SK-N-SH (cell line): Measurements from ENCODE around the gene SHKBP1. TPM values are rescaled to one million over a fixed set of nuclear protein-coding genes. Genes with fewer than 3 reads are reported as not detected.

Experiments used
- CTCF ChIA-PET: fragments of 300-600, 350-600 bp; formaldehyde crosslinking; extraction: SDS; loops from one replicate; lab custom pipeline; 2021; lab: Yijun Ruan, JAX
- POLR2A ChIA-PET: fragments of 350-600 bp; sonication (Branson Sonifier 250); formaldehyde crosslinking; extraction: SDS; loops from one replicate; lab custom pipeline; 2020; ENCODE audit warnings: antibody characterized with exemption, inconsistent platforms; lab: Yijun Ruan, JAX
- DNase-seq: peaks from one replicate; pipeline ENCODE4 v3.0.0; 2012
- H2AFZ ChIP-seq: fragments of 200-600 bp; sonication (generic); 2 replicates; pipeline ENCODE4 v1.8.1; 2016; ENCODE audit warnings: antibody characterized with exemption, mild to moderate bottlenecking, low read depth
- H3F3A ChIP-seq: fragments of 200-600 bp; sonication (generic); replicated peaks from 2 replicates; pipeline ENCODE3; 2016; ENCODE audit warnings: antibody characterized with exemption, mild to moderate bottlenecking; ENCODE audit not compliant: insufficient read depth
- H3K27ac ChIP-seq, 2 experiments: fragments of 200-500 bp in 1 of 2; fragments of 200-600 bp in 1 of 2; sonication (Bioruptor generic) in 1 of 2; sonication (generic), shearing (Covaris generic) in 1 of 2; 2 replicates each; pipeline versions ENCODE4 v1.5.1 to v1.6.1; 2014 to 2016; ENCODE audit warnings: low read depth in 2 of 2, inconsistent platforms in 1 of 2, low read length in 1 of 2, mild to moderate bottlenecking in 1 of 2, mixed read lengths in 1 of 2
- H3K27me3 ChIP-seq: fragments of 200-600 bp; sonication (generic), shearing (Covaris generic); 2 replicates; pipeline ENCODE4 v1.6.1; 2016; ENCODE audit warnings: mixed run types; ENCODE audit not compliant: insufficient read depth
- H3K36me3 ChIP-seq, 2 experiments: fragments of 200-500 bp in 1 of 2; fragments of 200-600 bp in 1 of 2; sonication (Bioruptor generic) in 1 of 2; sonication (generic) in 1 of 2; replicated peaks in 1 of 2; 2 replicates each; pipeline versions ENCODE3 to v1.5.1; 2014 to 2016; ENCODE audit warnings: low read length in 1 of 2, mild to moderate bottlenecking in 1 of 2; ENCODE audit not compliant: insufficient read depth in 2 of 2, control insufficient read depth in 1 of 2
- H3K4me1 ChIP-seq, 2 experiments: fragments of 200-500 bp in 1 of 2; fragments of 200-600 bp in 1 of 2; sonication (Bioruptor generic) in 1 of 2; sonication (generic), shearing (Covaris generic) in 1 of 2; 2 replicates each; pipeline versions ENCODE4 v1.5.1 to v1.6.1; 2014 to 2016; ENCODE audit warnings: low read depth in 1 of 2, low read length in 1 of 2, mixed run types in 1 of 2; ENCODE audit not compliant: insufficient read depth in 2 of 2, control insufficient read depth in 1 of 2
- H3K4me2 ChIP-seq: fragments of 200-600 bp; sonication (generic), shearing (Covaris generic); 2 replicates; pipeline ENCODE4 v1.6.1; 2017; ENCODE audit warnings: mixed run types
- H3K4me3 ChIP-seq, 2 experiments: fragments of 200-500 bp in 1 of 2; fragments of 200-600 bp in 1 of 2; sonication (Bioruptor generic) in 1 of 2; sonication (generic), shearing (Covaris generic) in 1 of 2; 2 replicates each; pipeline versions ENCODE4 v1.5.1 to v1.8.1; 2014 to 2016; ENCODE audit warnings: low read depth in 2 of 2, inconsistent platforms in 1 of 2, low read length in 1 of 2, mild to moderate bottlenecking in 1 of 2, mixed read lengths in 1 of 2, moderate library complexity in 1 of 2
- H3K79me2 ChIP-seq: fragments of 200-600 bp; sonication (generic); 2 replicates; pipeline ENCODE4 v1.8.1; 2017; ENCODE audit warnings: mild to moderate bottlenecking; ENCODE audit not compliant: insufficient read depth
- H3K9ac ChIP-seq: fragments of 200-600 bp; sonication (generic); 2 replicates; pipeline ENCODE4 v1.6.1; 2017; ENCODE audit warnings: mixed run types
- H3K9me2 ChIP-seq: fragments of 200-600 bp; sonication (generic); 2 replicates; pipeline ENCODE4 v1.6.1; 2017; ENCODE audit warnings: mixed run types
- H3K9me3 ChIP-seq: fragments of 200-600 bp; sonication (generic); 2 replicates; pipeline ENCODE4 v1.6.1; 2017; ENCODE audit warnings: mixed run types, mild to moderate bottlenecking, moderate library complexity
- H4K20me1 ChIP-seq: fragments of 200-600 bp; sonication (generic); 2 replicates; pipeline ENCODE4 v1.6.1; 2017; ENCODE audit warnings: mild to moderate bottlenecking, mixed run types; ENCODE audit not compliant: insufficient read depth
- CHD2 ChIP-seq: fragments of 150-350 bp; IDR thresholded peaks from 2 replicates; pipeline ENCODE4 v1.6.1; 2018; ENCODE audit warnings: low read length; ENCODE audit not compliant: partially characterized antibody
- EZH2phosphoT487 ChIP-seq: fragments of 200-600 bp; sonication (generic); IDR thresholded peaks from 2 replicates; pipeline ENCODE4 v1.6.1; 2017; ENCODE audit warnings: low read depth, mixed run types, mild to moderate bottlenecking, antibody characterized with exemption, moderate library complexity, borderline replicate concordance
- FOXJ3 ChIP-seq: sonication (generic); formaldehyde crosslinking; IDR thresholded peaks from 2 replicates; pipeline ENCODE4 v1.5.1; 2020; ENCODE audit warnings: mild to moderate bottlenecking, missing genetic modification reagents
- MXI1 ChIP-seq: IDR thresholded peaks from 2 replicates; pipeline ENCODE4 v1.6.1; 2012; ENCODE audit warnings: mild to moderate bottlenecking, low read depth, low read length, improper control_type of control experiment
- NRF1 ChIP-seq: IDR thresholded peaks from 2 replicates; pipeline ENCODE4 v1.6.1; 2012; ENCODE audit warnings: low read depth, mild to moderate bottlenecking, low read length
- RFX5 ChIP-seq: IDR thresholded peaks from 2 replicates; pipeline ENCODE4 v1.6.1; 2012; ENCODE audit warnings: mild to moderate bottlenecking, improper control_type of control experiment, low read length
- RXRA ChIP-seq: IDR thresholded peaks from 2 replicates; pipeline ENCODE4 v1.4.0; 2012; ENCODE audit warnings: low read depth, mild to moderate bottlenecking, borderline replicate concordance
- TCF12 ChIP-seq: IDR thresholded peaks from 2 replicates; pipeline ENCODE4 v1.4.0; 2012
- WGBS: methylation state at CpG from one replicate; pipeline ENCODE4 v1.1.6; 2017; ENCODE audit warnings: low lambda C conversion rate; 5-methylcytosine and 5-hydroxymethylcytosine counted together
- polyA plus RNA-seq, 3 experiments: library from polyadenylated mRNA; depleted of rRNA; stranded (reverse); fragments of >200 nt; gene quantifications; 2 replicates each; pipeline ENCODE4 v1.2.3, GENCODE V29; 2012
- TF ChIP-seq, protein P1 (sequence below): fragments of 200-600 bp; sonication (generic); IDR thresholded peaks from 2 replicates; pipeline ENCODE4 v1.6.1; 2017; ENCODE audit warnings: antibody characterized with exemption, mild to moderate bottlenecking, moderate library complexity
- TF ChIP-seq, protein P2 (sequence below): IDR thresholded peaks from 2 replicates; pipeline ENCODE4 v1.6.1; 2012; ENCODE audit warnings: mild to moderate bottlenecking, low read depth, low read length, moderate library complexity
- TF ChIP-seq, protein P3 (sequence below): IDR thresholded peaks from 2 replicates; pipeline ENCODE4; 2012

The SHKBP1 gene
- polyA plus RNA-seq, 1 of the 3 experiments (the other 2 are of a cell fraction): 62.7 TPM

DNA sequence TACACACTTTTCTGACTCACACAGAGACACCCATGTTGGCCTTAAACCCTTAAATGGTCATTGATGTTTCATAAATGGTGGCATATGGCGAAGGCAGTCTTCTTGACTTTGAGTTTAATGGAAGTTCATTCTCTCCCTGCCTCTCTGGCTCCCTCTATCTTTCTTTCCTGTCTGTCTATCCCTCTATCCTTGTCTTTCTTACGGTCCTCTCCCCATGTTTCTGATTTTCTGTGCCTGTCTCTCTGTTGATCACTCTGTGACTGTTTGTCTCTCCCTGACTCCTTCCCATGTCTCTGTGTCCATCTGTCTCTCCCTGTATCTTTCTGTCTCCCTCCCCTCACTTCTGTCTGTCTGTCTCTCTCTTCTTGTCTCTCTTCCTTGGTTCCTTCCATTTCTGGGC is 43.2 kb upstream of the SHKBP1 start:
- DNase-seq: no peak
- Histone ChIP-seq H4K20me1 (no peaks in the 10 kb centered on the region), H3K4me3 (no peak overlapping the region), H3K4me1 (peaks cover 0 to 11% of the 10 kb centered on the region in 2 experiments; a peak in 1 of 4 replicates), H3K9me2 (no peaks in the 10 kb centered on the region), H2AFZ (no peak overlapping the region), H3K36me3 (no peaks in the 10 kb centered on the region), H3K9me3 (no peaks in the 10 kb centered on the region), H3F3A (no peaks in the 10 kb centered on the region), H3K79me2 (no peaks in the 10 kb centered on the region), H3K9ac (no peak overlapping the region), H3K4me2 (no peak overlapping the region), H3K27ac (no peak overlapping the region), H3K27me3 (no peaks in the 10 kb centered on the region)
- WGBS: 77% methylated on average over 2 of the region's 2 CpGs
- ChIA-PET CTCF (interaction anchor here (2.4 to 2.5 kb wide), 3 partner anchors 10 to 101 kb away, joined by 10 to 18 read pairs (median 14); no protein-coding TSS in a partner anchor), POLR2A (no interaction called here)
- TF ChIP-seq CHD2: no peak
- TF ChIP-seq, protein P1, sequence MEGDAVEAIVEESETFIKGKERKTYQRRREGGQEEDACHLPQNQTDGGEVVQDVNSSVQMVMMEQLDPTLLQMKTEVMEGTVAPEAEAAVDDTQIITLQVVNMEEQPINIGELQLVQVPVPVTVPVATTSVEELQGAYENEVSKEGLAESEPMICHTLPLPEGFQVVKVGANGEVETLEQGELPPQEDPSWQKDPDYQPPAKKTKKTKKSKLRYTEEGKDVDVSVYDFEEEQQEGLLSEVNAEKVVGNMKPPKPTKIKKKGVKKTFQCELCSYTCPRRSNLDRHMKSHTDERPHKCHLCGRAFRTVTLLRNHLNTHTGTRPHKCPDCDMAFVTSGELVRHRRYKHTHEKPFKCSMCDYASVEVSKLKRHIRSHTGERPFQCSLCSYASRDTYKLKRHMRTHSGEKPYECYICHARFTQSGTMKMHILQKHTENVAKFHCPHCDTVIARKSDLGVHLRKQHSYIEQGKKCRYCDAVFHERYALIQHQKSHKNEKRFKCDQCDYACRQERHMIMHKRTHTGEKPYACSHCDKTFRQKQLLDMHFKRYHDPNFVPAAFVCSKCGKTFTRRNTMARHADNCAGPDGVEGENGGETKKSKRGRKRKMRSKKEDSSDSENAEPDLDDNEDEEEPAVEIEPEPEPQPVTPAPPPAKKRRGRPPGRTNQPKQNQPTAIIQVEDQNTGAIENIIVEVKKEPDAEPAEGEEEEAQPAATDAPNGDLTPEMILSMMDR: 0 out of 2 replicates have a peak, but pooled peaks have one; percentile 14

DNA sequence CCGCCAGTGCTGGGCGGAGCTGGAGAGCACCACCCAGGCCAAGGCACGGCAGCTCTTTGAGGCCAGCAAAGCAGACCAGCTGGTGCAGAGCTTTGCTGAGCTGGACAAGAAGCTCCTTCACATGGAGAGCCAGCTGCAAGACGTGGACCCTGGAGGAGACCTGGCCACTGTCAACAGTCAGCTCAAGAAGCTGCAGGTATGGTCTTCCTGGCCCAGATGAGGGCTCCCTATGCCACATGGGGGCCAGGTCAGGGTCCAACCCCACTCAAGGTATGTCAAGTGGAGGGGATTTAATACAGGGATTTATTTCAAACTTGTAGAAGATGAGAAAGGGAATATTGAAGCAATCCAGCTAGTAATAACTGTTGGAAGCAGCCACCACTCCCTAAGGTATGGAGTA is 42.5 kb upstream of the SHKBP1 start:
- ChIA-PET CTCF (interaction anchor here (0.9 to 1.4 kb wide), 3 partner anchors 61 to 101 kb away, joined by 3 to 4 read pairs (median 3); no protein-coding TSS in a partner anchor), POLR2A (no interaction called here)
- no peaks in the 10 kb centered on the region for H4K20me1 ChIP-seq
- H3K9me3 ChIP-seq: no peaks in the 10 kb centered on the region
- no peak overlapping the region for H3K9ac ChIP-seq
- H3K4me1 ChIP-seq: peaks cover 0 to 11% of the 10 kb centered on the region in 2 experiments; a peak in 1 of 4 replicates
- H3K4me2 ChIP-seq: no peak overlapping the region
- H2AFZ ChIP-seq: no peak overlapping the region
- H3F3A ChIP-seq: no peaks in the 10 kb centered on the region
- no peaks in the 10 kb centered on the region for H3K36me3 ChIP-seq
- 59% methylated on average over 4 of the region's 4 CpGs for WGBS
- H3K79me2 ChIP-seq: no peaks in the 10 kb centered on the region
- H3K27ac ChIP-seq: no peak overlapping the region
- H3K4me3 ChIP-seq: no peak overlapping the region
- no peak for DNase-seq
- no peaks in the 10 kb centered on the region for H3K27me3 ChIP-seq
- H3K9me2 ChIP-seq: no peaks in the 10 kb centered on the region
- TF ChIP-seq NRF1: no peak
- no peak for TF ChIP-seq RFX5
- no peak for TF ChIP-seq RXRA
- no peak for TF ChIP-seq FOXJ3 (CRISPR knock-in tag)
- TF ChIP-seq MXI1: no peak
- no peak for TF ChIP-seq EZH2phosphoT487
- TF ChIP-seq, protein P2, sequence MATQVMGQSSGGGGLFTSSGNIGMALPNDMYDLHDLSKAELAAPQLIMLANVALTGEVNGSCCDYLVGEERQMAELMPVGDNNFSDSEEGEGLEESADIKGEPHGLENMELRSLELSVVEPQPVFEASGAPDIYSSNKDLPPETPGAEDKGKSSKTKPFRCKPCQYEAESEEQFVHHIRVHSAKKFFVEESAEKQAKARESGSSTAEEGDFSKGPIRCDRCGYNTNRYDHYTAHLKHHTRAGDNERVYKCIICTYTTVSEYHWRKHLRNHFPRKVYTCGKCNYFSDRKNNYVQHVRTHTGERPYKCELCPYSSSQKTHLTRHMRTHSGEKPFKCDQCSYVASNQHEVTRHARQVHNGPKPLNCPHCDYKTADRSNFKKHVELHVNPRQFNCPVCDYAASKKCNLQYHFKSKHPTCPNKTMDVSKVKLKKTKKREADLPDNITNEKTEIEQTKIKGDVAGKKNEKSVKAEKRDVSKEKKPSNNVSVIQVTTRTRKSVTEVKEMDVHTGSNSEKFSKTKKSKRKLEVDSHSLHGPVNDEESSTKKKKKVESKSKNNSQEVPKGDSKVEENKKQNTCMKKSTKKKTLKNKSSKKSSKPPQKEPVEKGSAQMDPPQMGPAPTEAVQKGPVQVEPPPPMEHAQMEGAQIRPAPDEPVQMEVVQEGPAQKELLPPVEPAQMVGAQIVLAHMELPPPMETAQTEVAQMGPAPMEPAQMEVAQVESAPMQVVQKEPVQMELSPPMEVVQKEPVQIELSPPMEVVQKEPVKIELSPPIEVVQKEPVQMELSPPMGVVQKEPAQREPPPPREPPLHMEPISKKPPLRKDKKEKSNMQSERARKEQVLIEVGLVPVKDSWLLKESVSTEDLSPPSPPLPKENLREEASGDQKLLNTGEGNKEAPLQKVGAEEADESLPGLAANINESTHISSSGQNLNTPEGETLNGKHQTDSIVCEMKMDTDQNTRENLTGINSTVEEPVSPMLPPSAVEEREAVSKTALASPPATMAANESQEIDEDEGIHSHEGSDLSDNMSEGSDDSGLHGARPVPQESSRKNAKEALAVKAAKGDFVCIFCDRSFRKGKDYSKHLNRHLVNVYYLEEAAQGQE: no peak
- TF ChIP-seq TCF12: no peak
- TF ChIP-seq, protein P3, sequence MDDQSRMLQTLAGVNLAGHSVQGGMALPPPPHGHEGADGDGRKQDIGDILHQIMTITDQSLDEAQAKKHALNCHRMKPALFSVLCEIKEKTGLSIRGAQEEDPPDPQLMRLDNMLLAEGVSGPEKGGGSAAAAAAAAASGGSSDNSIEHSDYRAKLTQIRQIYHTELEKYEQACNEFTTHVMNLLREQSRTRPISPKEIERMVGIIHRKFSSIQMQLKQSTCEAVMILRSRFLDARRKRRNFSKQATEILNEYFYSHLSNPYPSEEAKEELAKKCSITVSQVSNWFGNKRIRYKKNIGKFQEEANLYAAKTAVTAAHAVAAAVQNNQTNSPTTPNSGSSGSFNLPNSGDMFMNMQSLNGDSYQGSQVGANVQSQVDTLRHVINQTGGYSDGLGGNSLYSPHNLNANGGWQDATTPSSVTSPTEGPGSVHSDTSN: no peak
